SK-N-SH treated with all-trans-retinoic acid at 6 μM for 48 hours (cell line): ENCODE data around the gene D2HGDH.
"Not testable (repeated sequence)": the region's sequence is repeated elsewhere in the genome, so short reads cannot be mapped to it uniquely, and the experiment has no call there.

ENCODE experiments used
- ATAC-seq: fragments of 200-7000 bp; cut with Tn5 transposase; 3 replicates; pipeline ENCODE4 v1.9.1; 2020; ENCODE audit warnings: mild to moderate bottlenecking, moderate library complexity
- ARNTL ChIP-seq: fragments of 450-650 bp; formaldehyde crosslinking; IDR thresholded peaks from 2 replicates; pipeline ENCODE4 v1.5.0; 2020; ENCODE audit warnings: low read depth, mild to moderate bottlenecking, moderate library complexity, borderline replicate concordance
- BACH2 ChIP-seq: fragments of 250-450 bp; sonication (Bioruptor Pico); IDR thresholded peaks from 2 replicates; pipeline ENCODE4 v1.9.0; 2021; ENCODE audit warnings: mild to moderate bottlenecking, borderline replicate concordance
- CREB5 ChIP-seq: fragments of 250-450 bp; sonication (Bioruptor Pico); IDR thresholded peaks from 2 replicates; pipeline ENCODE4 v1.5.1; 2020; ENCODE audit warnings: low read depth, mild to moderate bottlenecking, moderate library complexity
- CSDC2 ChIP-seq: fragments of 250-450 bp; sonication (Bioruptor Pico); IDR thresholded peaks from 2 replicates; pipeline ENCODE4 v1.5.0; 2020; ENCODE audit warnings: mild to moderate bottlenecking, moderate library complexity
- CSRNP3 ChIP-seq: fragments of 250-450 bp; sonication (Bioruptor Pico); IDR thresholded peaks from 2 replicates; pipeline ENCODE4 v1.5.1; 2021; ENCODE audit warnings: mild to moderate bottlenecking, moderate library complexity
- ESRRG ChIP-seq: fragments of 250-450 bp; sonication (Bioruptor Pico); IDR thresholded peaks from 2 replicates; pipeline ENCODE4 v1.6.1; 2021; ENCODE audit warnings: mild to moderate bottlenecking
- GLIS3 ChIP-seq: fragments of 250-450 bp; sonication (Bioruptor Pico); IDR thresholded peaks from 2 replicates; pipeline ENCODE4 v1.5.0; 2020; ENCODE audit warnings: mild to moderate bottlenecking, moderate library complexity
- ISL1 ChIP-seq: fragments of 250-450 bp; sonication (Bioruptor Pico); IDR thresholded peaks from 2 replicates; pipeline ENCODE4 v2.1.2; 2022; ENCODE audit warnings: mild to moderate bottlenecking, moderate library complexity
- OSR1 ChIP-seq: fragments of 250-450 bp; sonication (Bioruptor Pico); IDR thresholded peaks from 2 replicates; pipeline ENCODE4 v1.8.0; 2022; ENCODE audit warnings: moderate library complexity, mild to moderate bottlenecking, inconsistent platforms
- PATZ1 ChIP-seq: fragments of 250-450 bp; sonication (Bioruptor Pico); IDR thresholded peaks from 2 replicates; pipeline ENCODE4 v1.8.0; 2020; ENCODE audit warnings: mild to moderate bottlenecking, moderate library complexity, borderline replicate concordance
- PPARA ChIP-seq: fragments of 250-450 bp; sonication (Bioruptor Pico); IDR thresholded peaks from 2 replicates; pipeline ENCODE4 v1.5.0; 2020; ENCODE audit warnings: mild to moderate bottlenecking, borderline replicate concordance
- RARB ChIP-seq: fragments of 250-450 bp; sonication (Bioruptor Pico); IDR thresholded peaks from 2 replicates; pipeline ENCODE4 v1.8.0; 2021; ENCODE audit warnings: mild to moderate bottlenecking, moderate library complexity
- SNAI2 ChIP-seq: fragments of 250-450 bp; sonication (Bioruptor Pico); IDR thresholded peaks from 2 replicates; pipeline ENCODE4 v1.5.0; 2020; ENCODE audit warnings: mild to moderate bottlenecking, moderate library complexity
- TCF4 ChIP-seq: fragments of 250-450 bp; sonication (Bioruptor Pico); IDR thresholded peaks from 2 replicates; pipeline ENCODE4 v1.8.0; 2021; ENCODE audit warnings: mild to moderate bottlenecking, moderate library complexity, borderline replicate concordance
- TOX ChIP-seq: fragments of 250-450 bp; sonication (Bioruptor Pico); IDR thresholded peaks from 2 replicates; pipeline ENCODE4 v1.8.0; 2021; ENCODE audit warnings: mild to moderate bottlenecking, moderate library complexity, borderline replicate concordance
- ZC3H10 ChIP-seq: fragments of 250-450 bp; sonication (Bioruptor Pico); IDR thresholded peaks from 2 replicates; pipeline ENCODE4 v1.5.1; 2021; ENCODE audit warnings: mild to moderate bottlenecking, moderate library complexity
- ZFP3 ChIP-seq: fragments of 250-450 bp; sonication (Bioruptor Pico); IDR thresholded peaks from 2 replicates; pipeline ENCODE4 v1.5.0; 2020; ENCODE audit warnings: mild to moderate bottlenecking, moderate library complexity
- ZFP30 ChIP-seq: fragments of 450-650 bp; formaldehyde crosslinking; IDR thresholded peaks from 2 replicates; pipeline ENCODE4 v1.5.0; 2022; ENCODE audit warnings: mild to moderate bottlenecking, moderate library complexity
- ZNF565 ChIP-seq: fragments of 450-650 bp; formaldehyde crosslinking; conservative IDR thresholded peaks from 2 replicates; pipeline ENCODE4 v1.5.0; 2020; ENCODE audit warnings: low read depth, mild to moderate bottlenecking, moderate library complexity
- ZNF70 ChIP-seq: fragments of 450-650 bp; formaldehyde crosslinking; IDR thresholded peaks from 2 replicates; pipeline ENCODE4 v1.5.0; 2020; ENCODE audit warnings: mild to moderate bottlenecking, moderate library complexity
- ZNF8 ChIP-seq: fragments of 450-650 bp; formaldehyde crosslinking; IDR thresholded peaks from 2 replicates; pipeline ENCODE4 v1.5.0; 2020; ENCODE audit warnings: mild to moderate bottlenecking, moderate library complexity
- TF ChIP-seq, protein P1 (sequence below): fragments of 250-450 bp; sonication (Bioruptor Pico); IDR thresholded peaks from 2 replicates; pipeline ENCODE4 v1.5.0; 2020; ENCODE audit warnings: mild to moderate bottlenecking, moderate library complexity
- TF ChIP-seq, protein P2 (sequence below): fragments of 250-450 bp; sonication (Bioruptor Pico); IDR thresholded peaks from 2 replicates; pipeline ENCODE4 v1.8.0; 2021; ENCODE audit warnings: low read depth, mild to moderate bottlenecking, moderate library complexity, borderline replicate concordance

The D2HGDH gene

GRCh38 chr2:241788135-241788534, 53.7 kb downstream of the D2HGDH start:
- ATAC-seq, result no peak
- TF ChIP-seq PATZ1 (no peak), TOX (no peak), ISL1 (CRISPR knock-in tag) (no peak), ZNF70 (CRISPR knock-in tag) (no peak), CSRNP3 (CRISPR knock-in tag) (no peak), TCF4 (CRISPR knock-in tag) (no peak), PPARA (no peak), ESRRG (CRISPR knock-in tag) (no peak), CSDC2 (CRISPR knock-in tag) (no peak), CREB5 (CRISPR knock-in tag) (no peak), ZFP30 (CRISPR knock-in tag) (no peak), ZFP3 (CRISPR knock-in tag) (no peak)

DNA sequence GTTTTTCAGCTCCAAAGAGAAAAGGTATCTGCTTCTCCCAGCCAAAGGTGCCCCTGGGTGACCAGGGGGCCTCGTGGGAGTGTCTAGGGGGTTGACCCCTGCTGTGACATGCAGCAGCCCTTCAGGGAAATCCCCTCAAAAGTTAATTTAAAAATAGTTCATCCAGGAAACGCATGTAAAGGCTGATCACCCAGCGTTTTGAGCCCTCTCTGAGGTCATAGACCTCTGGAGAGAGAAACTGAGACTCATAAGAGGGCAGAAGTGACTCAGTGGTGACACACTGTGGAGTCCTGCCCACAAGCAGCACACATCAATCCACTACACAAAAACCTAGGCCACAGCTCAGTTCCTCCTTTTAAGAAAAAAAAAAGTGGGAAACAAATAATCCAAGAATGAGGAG, 54.1 kb downstream of the D2HGDH start:
- no peak for TF ChIP-seq GLIS3 (CRISPR knock-in tag)
- no peak for TF ChIP-seq SNAI2
- TF ChIP-seq BACH2, result no peak
- no peak for TF ChIP-seq ZNF70 (CRISPR knock-in tag)
- TF ChIP-seq PPARA, result no peak
- no peak for TF ChIP-seq OSR1 (CRISPR knock-in tag)
- no peak for TF ChIP-seq CSRNP3 (CRISPR knock-in tag)
- ATAC-seq, result no peak

GRCh38 chr2:241791385-241791784, 57.0 kb downstream of the D2HGDH start:
- ATAC-seq, result not testable (repeated sequence)

DNA sequence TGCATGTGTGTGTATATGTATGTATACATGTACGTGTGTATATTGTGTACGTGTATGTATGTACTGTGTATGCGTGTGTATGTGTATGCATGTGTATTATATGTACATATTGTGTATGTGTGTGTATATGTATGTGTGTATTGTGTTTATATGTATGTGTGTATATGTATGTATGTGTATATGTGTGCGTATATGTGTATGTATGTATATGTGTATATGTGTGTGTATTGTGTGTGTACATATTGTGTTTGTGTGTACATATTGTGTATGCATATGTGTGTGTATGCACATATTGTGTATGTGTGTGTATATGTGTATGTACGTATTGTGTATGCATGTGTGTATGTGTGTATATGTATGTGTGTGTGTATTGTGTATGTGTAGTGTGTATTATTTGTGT, 59.0 kb downstream of the D2HGDH start:
- TF ChIP-seq ZFP3 (CRISPR knock-in tag), result no peak
- TF ChIP-seq ZNF8 (CRISPR knock-in tag), result no peak
- TF ChIP-seq CSDC2 (CRISPR knock-in tag), result no peak
- no peak for TF ChIP-seq ZC3H10
- TF ChIP-seq OSR1 (CRISPR knock-in tag), result no peak
- TF ChIP-seq SNAI2, result no peak
- TF ChIP-seq PPARA, result no peak
- no peak for TF ChIP-seq ESRRG (CRISPR knock-in tag)
- no peak for TF ChIP-seq RARB
- TF ChIP-seq BACH2, result no peak
- no peak for TF ChIP-seq ZNF565 (CRISPR knock-in tag)
- no peak for TF ChIP-seq PATZ1
- TF ChIP-seq CREB5 (CRISPR knock-in tag), result no peak
- no peak for TF ChIP-seq ZNF70 (CRISPR knock-in tag)
- TF ChIP-seq ZFP30 (CRISPR knock-in tag), result no peak
- TF ChIP-seq, protein P1, sequence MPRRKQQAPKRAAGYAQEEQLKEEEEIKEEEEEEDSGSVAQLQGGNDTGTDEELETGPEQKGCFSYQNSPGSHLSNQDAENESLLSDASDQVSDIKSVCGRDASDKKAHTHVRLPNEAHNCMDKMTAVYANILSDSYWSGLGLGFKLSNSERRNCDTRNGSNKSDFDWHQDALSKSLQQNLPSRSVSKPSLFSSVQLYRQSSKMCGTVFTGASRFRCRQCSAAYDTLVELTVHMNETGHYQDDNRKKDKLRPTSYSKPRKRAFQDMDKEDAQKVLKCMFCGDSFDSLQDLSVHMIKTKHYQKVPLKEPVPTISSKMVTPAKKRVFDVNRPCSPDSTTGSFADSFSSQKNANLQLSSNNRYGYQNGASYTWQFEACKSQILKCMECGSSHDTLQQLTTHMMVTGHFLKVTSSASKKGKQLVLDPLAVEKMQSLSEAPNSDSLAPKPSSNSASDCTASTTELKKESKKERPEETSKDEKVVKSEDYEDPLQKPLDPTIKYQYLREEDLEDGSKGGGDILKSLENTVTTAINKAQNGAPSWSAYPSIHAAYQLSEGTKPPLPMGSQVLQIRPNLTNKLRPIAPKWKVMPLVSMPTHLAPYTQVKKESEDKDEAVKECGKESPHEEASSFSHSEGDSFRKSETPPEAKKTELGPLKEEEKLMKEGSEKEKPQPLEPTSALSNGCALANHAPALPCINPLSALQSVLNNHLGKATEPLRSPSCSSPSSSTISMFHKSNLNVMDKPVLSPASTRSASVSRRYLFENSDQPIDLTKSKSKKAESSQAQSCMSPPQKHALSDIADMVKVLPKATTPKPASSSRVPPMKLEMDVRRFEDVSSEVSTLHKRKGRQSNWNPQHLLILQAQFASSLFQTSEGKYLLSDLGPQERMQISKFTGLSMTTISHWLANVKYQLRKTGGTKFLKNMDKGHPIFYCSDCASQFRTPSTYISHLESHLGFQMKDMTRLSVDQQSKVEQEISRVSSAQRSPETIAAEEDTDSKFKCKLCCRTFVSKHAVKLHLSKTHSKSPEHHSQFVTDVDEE (CRISPR knock-in tag), result no peak
- TF ChIP-seq ARNTL, result no peak
- TF ChIP-seq, protein P2, sequence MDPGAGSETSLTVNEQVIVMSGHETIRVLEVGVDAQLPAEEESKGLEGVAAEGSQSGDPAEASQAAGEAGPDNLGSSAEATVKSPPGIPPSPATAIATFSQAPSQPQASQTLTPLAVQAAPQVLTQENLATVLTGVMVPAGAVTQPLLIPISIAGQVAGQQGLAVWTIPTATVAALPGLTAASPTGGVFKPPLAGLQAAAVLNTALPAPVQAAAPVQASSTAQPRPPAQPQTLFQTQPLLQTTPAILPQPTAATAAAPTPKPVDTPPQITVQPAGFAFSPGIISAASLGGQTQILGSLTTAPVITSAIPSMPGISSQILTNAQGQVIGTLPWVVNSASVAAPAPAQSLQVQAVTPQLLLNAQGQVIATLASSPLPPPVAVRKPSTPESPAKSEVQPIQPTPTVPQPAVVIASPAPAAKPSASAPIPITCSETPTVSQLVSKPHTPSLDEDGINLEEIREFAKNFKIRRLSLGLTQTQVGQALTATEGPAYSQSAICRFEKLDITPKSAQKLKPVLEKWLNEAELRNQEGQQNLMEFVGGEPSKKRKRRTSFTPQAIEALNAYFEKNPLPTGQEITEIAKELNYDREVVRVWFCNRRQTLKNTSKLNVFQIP, result no peak
- no peak for TF ChIP-seq TCF4 (CRISPR knock-in tag)
- ATAC-seq, result no peak
